SK-N-DZ (cell line): Measurements from ENCODE around the gene MED12L.

ENCODE experiments used
- DNase-seq: peaks from one replicate; pipeline ENCODE4 v3.0.0-alpha.2; 2015; ENCODE audit warnings: low spot score

The MED12L gene

GRCh38 chr3:151415289-151415688 is 329.8 kb downstream of the MED12L start:
- DNase-seq: no peak

- no peak for DNase-seq
Measured at GRCh38 chr3:151419806-151420205, 334.3 kb downstream of the MED12L start.

- no peak for DNase-seq
Measured at GRCh38 chr3:151421938-151422337, 336.5 kb downstream of the MED12L start.

DNA sequence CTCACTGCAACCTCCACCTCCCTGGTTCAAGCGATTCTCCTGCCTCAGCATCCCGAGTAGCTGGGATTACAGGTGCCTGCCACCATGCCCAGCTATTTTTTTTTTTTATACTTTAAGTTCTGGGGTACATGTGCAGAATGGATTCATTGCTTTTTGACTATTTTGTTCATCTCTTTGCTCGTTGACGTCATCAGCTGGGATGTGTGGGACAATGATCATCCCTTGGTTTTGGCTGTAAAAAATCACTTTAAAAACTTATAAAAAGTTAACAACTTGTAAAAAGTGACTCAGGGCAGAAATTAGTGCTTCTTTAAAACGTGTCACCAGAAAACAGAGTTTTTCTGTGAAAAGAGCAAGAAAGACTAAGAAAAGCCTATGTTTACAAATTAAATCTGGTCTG is 337.6 kb downstream of the MED12L start:
- no peak for DNase-seq

GRCh38 chr3:151425627-151426340 is 340.3 kb downstream of the MED12L start:
- no peak for DNase-seq

GRCh38 chr3:151426341-151426657 is 340.8 kb downstream of the MED12L start:
- no peak for DNase-seq

- DNase-seq: no peak
Measured at GRCh38 chr3:151428386-151428785, 342.9 kb downstream of the MED12L start.

DNA sequence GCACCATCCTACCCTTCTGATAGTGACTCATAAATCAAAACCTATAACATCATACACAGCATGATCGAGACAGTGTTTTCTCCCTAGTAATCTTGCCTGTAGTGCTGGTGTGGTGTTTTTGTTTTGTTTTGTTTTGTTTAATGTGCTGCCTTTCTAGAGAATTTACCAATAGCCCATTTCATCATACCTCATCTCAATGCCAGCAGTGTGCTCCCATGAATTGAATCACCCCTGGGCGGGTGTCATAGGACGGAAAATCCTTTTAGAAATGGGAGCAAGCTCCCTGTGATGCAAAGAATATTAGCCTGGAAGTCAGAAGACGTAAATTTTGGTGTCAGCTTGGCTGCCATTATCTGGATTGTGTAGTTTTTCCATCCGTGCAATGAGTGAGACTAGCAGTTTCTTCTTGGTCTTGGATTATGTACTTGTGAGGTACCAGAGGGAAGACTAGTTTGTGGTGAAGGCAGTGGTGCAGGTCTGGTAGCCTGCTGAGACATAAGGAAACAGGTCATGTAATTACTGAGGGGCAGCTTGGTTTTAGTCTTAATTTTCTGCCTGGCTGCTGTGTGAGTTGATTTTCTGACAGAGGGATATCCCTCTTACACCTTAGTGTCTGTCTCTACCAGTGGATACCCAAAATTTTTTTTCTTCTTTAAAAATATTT is 345.5 kb downstream of the MED12L start:
- DNase-seq: no peak

DNA sequence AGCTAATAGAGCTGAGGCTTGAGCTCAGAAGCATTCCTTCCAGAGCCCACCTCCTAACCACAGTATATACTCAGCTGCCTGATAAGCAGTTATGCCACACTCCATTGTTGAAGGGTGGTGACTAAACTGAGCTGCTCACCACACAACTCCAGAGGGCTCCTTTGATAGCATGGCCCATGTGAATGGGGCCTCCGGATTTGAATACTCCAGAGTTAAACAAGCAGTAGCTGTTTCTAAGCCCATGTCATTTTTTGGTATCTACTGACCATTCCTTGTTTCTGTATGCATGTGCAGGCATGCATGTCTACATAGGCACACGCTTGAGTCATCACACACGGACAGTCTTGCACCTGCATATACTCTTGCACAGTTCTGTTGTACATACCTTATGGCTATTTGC is 346.5 kb downstream of the MED12L start:
- DNase-seq: no peak

DNA sequence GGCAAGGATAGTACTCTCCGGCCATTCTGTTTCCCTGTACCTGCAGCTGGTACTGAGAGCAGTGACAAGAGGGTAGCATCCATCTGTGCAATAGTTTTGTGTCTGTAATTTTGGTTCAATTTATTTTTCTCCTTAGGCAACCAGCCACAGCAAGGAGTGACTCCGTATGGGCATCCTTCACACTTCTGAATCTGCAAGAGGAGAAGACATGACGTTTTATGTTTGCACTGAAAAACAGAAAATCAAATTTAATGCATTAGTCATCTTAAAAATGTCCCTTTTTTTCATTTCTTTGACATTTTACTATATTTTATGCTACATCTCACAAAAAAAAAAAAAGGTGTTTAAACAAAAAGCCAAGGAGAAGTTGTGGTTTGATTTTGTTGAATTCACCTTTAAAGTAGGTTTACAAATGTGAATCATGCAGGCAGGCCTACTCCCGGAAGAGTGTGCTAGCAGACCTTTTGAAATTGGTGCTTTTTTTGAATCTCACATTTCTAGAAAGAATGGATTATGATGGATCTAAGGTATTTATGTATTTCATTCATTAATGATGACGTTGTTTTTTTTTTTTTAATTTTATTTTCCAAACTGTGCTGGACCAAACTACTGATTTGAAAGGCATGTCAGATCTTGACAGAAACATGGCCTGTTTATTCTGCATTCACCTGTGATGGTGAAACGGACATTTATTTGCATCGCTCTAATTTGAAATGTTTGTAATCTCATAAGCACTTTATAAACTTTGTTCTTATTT is 347.3 kb downstream of the MED12L start:
- no peak for DNase-seq

- no peak for DNase-seq
Measured at GRCh38 chr3:151434151-151434890, 348.9 kb downstream of the MED12L start.

- no peak for DNase-seq
Measured at GRCh38 chr3:151436675-151437446, 351.4 kb downstream of the MED12L start.

DNA sequence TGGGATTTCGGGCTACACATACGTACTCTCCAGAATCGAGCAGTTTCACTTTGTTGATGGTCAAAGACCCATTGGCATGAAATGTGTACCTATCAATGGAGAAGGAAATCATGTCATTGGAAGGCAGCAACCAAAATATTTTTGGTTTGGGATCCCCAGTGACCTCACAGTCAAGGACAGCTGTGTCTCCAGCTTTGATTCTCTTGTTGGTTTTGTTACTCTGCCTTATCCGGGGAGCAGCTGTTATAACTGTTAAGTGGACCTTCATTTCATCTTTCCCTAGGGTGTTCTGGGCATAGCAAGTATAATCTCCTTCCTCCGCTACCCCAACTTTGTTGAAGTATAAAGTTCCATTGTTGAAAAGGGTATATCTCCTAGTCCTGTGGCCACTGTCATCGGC is 352.4 kb downstream of the MED12L start:
- DNase-seq: no peak

DNA sequence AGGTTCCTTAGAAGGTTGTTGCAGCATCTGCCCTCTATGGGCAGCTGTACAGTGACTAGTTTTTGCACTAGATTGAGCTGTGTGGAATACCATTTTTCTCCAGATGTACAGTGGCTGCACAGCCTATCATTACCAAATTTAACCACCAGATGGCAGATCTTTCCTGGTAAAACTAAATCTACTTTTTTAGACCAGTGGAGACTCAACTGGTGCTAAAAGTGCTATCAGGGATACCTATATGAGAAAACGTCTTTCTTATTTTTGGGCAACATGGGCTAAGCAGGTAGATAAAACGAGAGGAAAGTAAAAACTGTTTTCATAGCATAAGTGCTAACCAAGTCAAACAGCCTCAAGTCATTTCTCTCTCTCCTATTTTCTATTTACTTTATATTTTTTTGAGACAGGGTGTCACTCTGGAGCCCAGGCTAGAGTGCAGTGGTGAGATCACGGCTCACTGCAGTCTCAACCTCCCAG is 354.2 kb downstream of the MED12L start:
- DNase-seq: peak; percentile 67

GRCh38 chr3:151440940-151441339 is 355.5 kb downstream of the MED12L start:
- no peak for DNase-seq

DNA sequence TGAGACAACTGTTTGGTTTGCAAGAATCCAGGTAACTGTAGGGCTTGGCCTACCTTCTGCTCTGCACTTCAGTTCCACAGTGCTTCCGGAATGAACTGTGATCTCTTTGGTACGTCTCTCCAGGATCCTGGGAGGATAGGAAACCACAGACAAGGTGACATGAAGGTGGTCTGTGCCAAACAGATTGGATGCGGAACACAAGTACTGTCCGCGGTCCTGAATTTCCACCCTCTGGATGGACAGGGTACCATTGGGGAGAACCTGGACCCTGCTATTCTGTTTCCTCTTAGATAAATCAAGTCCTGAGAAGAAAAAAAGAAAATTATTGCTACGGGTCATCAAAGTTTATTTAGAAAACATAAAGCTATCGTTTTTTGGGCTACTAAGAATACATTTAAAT is 358.1 kb downstream of the MED12L start:
- DNase-seq: no peak

GRCh38 chr3:151445273-151446001 is 360.0 kb downstream of the MED12L start:
- DNase-seq: no peak

- no peak for DNase-seq
Measured at GRCh38 chr3:151446002-151446340, 360.5 kb downstream of the MED12L start.

GRCh38 chr3:151452368-151452767 is 366.9 kb downstream of the MED12L start:
- no peak for DNase-seq

DNA sequence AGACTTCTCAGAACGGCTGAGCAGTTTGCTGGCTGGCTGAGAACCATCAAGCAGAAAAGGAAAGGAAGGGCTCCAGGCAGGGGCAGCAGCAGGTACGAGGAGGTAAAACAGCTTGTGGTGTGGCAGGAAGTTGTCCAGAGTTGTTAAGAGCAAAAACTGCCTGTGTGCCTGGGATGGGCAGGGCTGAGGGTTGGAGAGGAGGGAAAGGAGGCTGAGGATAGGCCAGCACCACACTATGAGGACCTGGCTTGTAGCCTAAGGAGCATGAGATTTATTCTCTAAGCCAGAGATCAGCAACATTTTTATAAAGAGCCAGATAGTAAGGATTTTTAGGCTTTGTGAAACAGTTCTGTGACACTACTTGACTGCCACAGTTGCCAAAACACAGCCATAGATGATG is 367.4 kb downstream of the MED12L start:
- DNase-seq: no peak

- DNase-seq: no peak
Measured at GRCh38 chr3:151456065-151456464, 370.6 kb downstream of the MED12L start.
